K562 (cell line): Measurements from ENCODE around the gene SECISBP2. TPM values are rescaled to one million over a fixed set of nuclear protein-coding genes. Genes with fewer than 3 reads are reported as not detected.
A peak's percentile ranks its signal among the peaks of the same experiment; 100 is the strongest.

ENCODE experiments used
- BDP1 ChIP-seq: IDR thresholded peaks from 3 replicates; pipeline ENCODE4 v1.6.1; 2011; ENCODE audit not compliant: insufficient read length, insufficient read depth
- EP400 ChIP-seq: fragments of 450-650 bp; IDR thresholded peaks from 2 replicates; pipeline ENCODE4 v1.6.1; 2017; ENCODE audit warnings: antibody characterized with exemption, mild to moderate bottlenecking, moderate library complexity
- MCM2 ChIP-seq: fragments of 450-650 bp; IDR thresholded peaks from 2 replicates; pipeline ENCODE4 v1.6.1; 2017; ENCODE audit warnings: low read depth, mild to moderate bottlenecking
- MTA2 ChIP-seq: fragments of 450-650 bp; IDR thresholded peaks from 2 replicates; pipeline ENCODE4 v1.6.1; 2016; ENCODE audit warnings: low read depth
- NELFE ChIP-seq: IDR thresholded peaks from 2 replicates; pipeline ENCODE4 v1.6.1; 2011; ENCODE audit warnings: mild to moderate bottlenecking; ENCODE audit not compliant: insufficient read depth, insufficient read length
- PHF20 ChIP-seq: fragments of 450-650 bp; IDR thresholded peaks from 2 replicates; pipeline ENCODE4 v1.6.1; 2018; ENCODE audit not compliant: partially characterized antibody
- TEAD2 ChIP-seq: fragments of 450-650 bp; IDR thresholded peaks from 2 replicates; pipeline ENCODE4 v1.6.1; 2016; ENCODE audit warnings: missing genetic modification characterization, control low read depth, missing compliant biosample characterization
- TOE1 ChIP-seq, 2 experiments: fragments of 450-650 bp in 1 of 2; sonication (generic) in 1 of 2; formaldehyde crosslinking in 1 of 2; IDR thresholded peaks; 2 replicates each; pipeline versions ENCODE4 v1.7.1 to v1.8.0; 2016 to 2022; ENCODE audit warnings: borderline replicate concordance in 2 of 2, mild to moderate bottlenecking in 2 of 2, antibody characterized with exemption in 1 of 2, inconsistent platforms in 1 of 2, low read depth in 1 of 2, missing genetic modification reagents in 1 of 2, moderate library complexity in 1 of 2
- U2AF1 ChIP-seq: fragments of 200-400 bp; formaldehyde crosslinking; optimal IDR thresholded peaks from 2 replicates; pipeline ENCODE3; 2017; ENCODE audit warnings: mild to moderate bottlenecking, low read depth, low read length, moderate library complexity
- ZBTB5 ChIP-seq: fragments of 450-650 bp; IDR thresholded peaks from 2 replicates; pipeline ENCODE4 v1.6.1; 2017; ENCODE audit warnings: antibody characterized with exemption
- ZFPM2 ChIP-seq: fragments of 250-450 bp; sonication (Bioruptor Pico); IDR thresholded peaks from 2 replicates; pipeline ENCODE4 v1.5.1; 2022; ENCODE audit warnings: mild to moderate bottlenecking
- ZNF316 ChIP-seq: fragments of 450-650 bp; IDR thresholded peaks from 2 replicates; pipeline ENCODE4 v1.6.1; 2016
- ZNF586 ChIP-seq: fragments of 450-650 bp; formaldehyde crosslinking; conservative IDR thresholded peaks from 2 replicates; pipeline ENCODE4 v1.4.0; 2020; ENCODE audit warnings: mild to moderate bottlenecking, moderate library complexity
- polyA plus RNA-seq, 8 experiments: library from polyadenylated mRNA; depleted of rRNA in 4 of 8; stranded (reverse) in 5 of 8; unstranded in 3 of 8; fragments of >200 nt; fragmentation: Nextera tagmentation in 2 of 8; fragmentation: Illumina TruSeq in 1 of 8; extraction: Ambion mirVana in 2 of 8; extraction: Trizol in 1 of 8; gene quantifications; 2 replicates each; pipeline versions ENCODE4 v1.2.1 to v1.2.3, GENCODE V29; 2011 to 2014; ENCODE audit warnings: inconsistent platforms in 1 of 8, missing spikeins in 1 of 8
- total RNA-seq, 7 experiments: library from RNA; depleted of rRNA in 6 of 7; stranded (reverse); fragments of >200 nt in 6 of 7; fragmentation: Illumina TruSeq in 2 of 7; extraction: Trizol in 2 of 7; gene quantifications; 2 replicates each; pipeline versions ENCODE4 v1.2.1 to v1.2.3, GENCODE V29; 2011 to 2021; ENCODE audit warnings: low replicate concordance in 1 of 7
- TF ChIP-seq, protein P1 (sequence below): fragments of 450-650 bp; formaldehyde crosslinking; conservative IDR thresholded peaks from 2 replicates; pipeline ENCODE4 v1.4.0; 2022; ENCODE audit warnings: mild to moderate bottlenecking, missing genetic modification characterization
- TF ChIP-seq, protein P2 (sequence below): sonication (generic); IDR thresholded peaks from 2 replicates; pipeline ENCODE4 v1.6.1; 2016
- TF ChIP-seq, protein P3 (sequence below): sonication (generic); formaldehyde crosslinking; IDR thresholded peaks from 2 replicates; pipeline ENCODE4 v1.8.0; 2022; ENCODE audit warnings: missing genetic modification reagents, mild to moderate bottlenecking, borderline replicate concordance
- TF ChIP-seq, protein P4 (sequence below): fragments of 450-650 bp; IDR thresholded peaks from 2 replicates; pipeline ENCODE4 v1.6.1; 2014; ENCODE audit warnings: low read depth, mild to moderate bottlenecking, moderate library complexity, borderline replicate concordance
- TF ChIP-seq, protein P5 (sequence below): fragments of 200-400 bp; formaldehyde crosslinking; IDR thresholded peaks from 2 replicates; pipeline ENCODE4 v1.6.1; 2017; ENCODE audit warnings: mild to moderate bottlenecking, low read depth, low read length, moderate library complexity

The SECISBP2 gene
- total and polyA plus RNA-seq, 9 of the 15 experiments (the other 6 are each of a cell fraction or from before 2014, with no cell fraction given): 3.2 to 41.6 (median 26.1) TPM

- no peak for TF ChIP-seq ZBTB5
- TF ChIP-seq, protein P1, sequence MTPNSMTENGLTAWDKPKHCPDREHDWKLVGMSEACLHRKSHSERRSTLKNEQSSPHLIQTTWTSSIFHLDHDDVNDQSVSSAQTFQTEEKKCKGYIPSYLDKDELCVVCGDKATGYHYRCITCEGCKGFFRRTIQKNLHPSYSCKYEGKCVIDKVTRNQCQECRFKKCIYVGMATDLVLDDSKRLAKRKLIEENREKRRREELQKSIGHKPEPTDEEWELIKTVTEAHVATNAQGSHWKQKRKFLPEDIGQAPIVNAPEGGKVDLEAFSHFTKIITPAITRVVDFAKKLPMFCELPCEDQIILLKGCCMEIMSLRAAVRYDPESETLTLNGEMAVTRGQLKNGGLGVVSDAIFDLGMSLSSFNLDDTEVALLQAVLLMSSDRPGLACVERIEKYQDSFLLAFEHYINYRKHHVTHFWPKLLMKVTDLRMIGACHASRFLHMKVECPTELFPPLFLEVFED: no peak; the same call in 1 of the 2 replicates
- no peak for TF ChIP-seq MCM2
- no peak for TF ChIP-seq TEAD2 (tag)
- TF ChIP-seq, protein P2, sequence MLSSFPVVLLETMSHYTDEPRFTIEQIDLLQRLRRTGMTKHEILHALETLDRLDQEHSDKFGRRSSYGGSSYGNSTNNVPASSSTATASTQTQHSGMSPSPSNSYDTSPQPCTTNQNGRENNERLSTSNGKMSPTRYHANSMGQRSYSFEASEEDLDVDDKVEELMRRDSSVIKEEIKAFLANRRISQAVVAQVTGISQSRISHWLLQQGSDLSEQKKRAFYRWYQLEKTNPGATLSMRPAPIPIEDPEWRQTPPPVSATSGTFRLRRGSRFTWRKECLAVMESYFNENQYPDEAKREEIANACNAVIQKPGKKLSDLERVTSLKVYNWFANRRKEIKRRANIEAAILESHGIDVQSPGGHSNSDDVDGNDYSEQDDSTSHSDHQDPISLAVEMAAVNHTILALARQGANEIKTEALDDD: no peak
- peak; percentile 90 for TF ChIP-seq PHF20
- TF ChIP-seq, protein P3, sequence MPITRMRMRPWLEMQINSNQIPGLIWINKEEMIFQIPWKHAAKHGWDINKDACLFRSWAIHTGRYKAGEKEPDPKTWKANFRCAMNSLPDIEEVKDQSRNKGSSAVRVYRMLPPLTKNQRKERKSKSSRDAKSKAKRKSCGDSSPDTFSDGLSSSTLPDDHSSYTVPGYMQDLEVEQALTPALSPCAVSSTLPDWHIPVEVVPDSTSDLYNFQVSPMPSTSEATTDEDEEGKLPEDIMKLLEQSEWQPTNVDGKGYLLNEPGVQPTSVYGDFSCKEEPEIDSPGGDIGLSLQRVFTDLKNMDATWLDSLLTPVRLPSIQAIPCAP (CRISPR knock-in tag): no peak; the same call in 1 of the 2 replicates
- no peak for TF ChIP-seq MTA2
- no peak for TF ChIP-seq BDP1
- TF ChIP-seq TOE1 (IDR thresholded peaks at IDR 0.05; ENCODE audit: borderline replicate concordance): no peak
- TF ChIP-seq TOE1 (CRISPR knock-in tag; IDR thresholded peaks at IDR 0.05; ENCODE audit: borderline replicate concordance, low read depth): no peak
- TF ChIP-seq, protein P4, sequence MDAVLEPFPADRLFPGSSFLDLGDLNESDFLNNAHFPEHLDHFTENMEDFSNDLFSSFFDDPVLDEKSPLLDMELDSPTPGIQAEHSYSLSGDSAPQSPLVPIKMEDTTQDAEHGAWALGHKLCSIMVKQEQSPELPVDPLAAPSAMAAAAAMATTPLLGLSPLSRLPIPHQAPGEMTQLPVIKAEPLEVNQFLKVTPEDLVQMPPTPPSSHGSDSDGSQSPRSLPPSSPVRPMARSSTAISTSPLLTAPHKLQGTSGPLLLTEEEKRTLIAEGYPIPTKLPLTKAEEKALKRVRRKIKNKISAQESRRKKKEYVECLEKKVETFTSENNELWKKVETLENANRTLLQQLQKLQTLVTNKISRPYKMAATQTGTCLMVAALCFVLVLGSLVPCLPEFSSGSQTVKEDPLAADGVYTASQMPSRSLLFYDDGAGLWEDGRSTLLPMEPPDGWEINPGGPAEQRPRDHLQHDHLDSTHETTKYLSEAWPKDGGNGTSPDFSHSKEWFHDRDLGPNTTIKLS: peak; percentile 91
- TF ChIP-seq U2AF1: peak; percentile 64
- TF ChIP-seq ZFPM2 (CRISPR knock-in tag): no peak
- TF ChIP-seq ZNF316: no peak
- TF ChIP-seq, protein P5, sequence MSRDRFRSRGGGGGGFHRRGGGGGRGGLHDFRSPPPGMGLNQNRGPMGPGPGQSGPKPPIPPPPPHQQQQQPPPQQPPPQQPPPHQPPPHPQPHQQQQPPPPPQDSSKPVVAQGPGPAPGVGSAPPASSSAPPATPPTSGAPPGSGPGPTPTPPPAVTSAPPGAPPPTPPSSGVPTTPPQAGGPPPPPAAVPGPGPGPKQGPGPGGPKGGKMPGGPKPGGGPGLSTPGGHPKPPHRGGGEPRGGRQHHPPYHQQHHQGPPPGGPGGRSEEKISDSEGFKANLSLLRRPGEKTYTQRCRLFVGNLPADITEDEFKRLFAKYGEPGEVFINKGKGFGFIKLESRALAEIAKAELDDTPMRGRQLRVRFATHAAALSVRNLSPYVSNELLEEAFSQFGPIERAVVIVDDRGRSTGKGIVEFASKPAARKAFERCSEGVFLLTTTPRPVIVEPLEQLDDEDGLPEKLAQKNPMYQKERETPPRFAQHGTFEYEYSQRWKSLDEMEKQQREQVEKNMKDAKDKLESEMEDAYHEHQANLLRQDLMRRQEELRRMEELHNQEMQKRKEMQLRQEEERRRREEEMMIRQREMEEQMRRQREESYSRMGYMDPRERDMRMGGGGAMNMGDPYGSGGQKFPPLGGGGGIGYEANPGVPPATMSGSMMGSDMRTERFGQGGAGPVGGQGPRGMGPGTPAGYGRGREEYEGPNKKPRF: no peak
- TF ChIP-seq NELFE: no peak
- peak; percentile 98 for TF ChIP-seq EP400
- TF ChIP-seq ZNF586: no peak
Observed at GRCh38 chr9:89318123-89319014, at the start of gene SECISBP2 (continued).
